Measurements from ENCODE around the gene MIDN.

The MIDN gene

DNA sequence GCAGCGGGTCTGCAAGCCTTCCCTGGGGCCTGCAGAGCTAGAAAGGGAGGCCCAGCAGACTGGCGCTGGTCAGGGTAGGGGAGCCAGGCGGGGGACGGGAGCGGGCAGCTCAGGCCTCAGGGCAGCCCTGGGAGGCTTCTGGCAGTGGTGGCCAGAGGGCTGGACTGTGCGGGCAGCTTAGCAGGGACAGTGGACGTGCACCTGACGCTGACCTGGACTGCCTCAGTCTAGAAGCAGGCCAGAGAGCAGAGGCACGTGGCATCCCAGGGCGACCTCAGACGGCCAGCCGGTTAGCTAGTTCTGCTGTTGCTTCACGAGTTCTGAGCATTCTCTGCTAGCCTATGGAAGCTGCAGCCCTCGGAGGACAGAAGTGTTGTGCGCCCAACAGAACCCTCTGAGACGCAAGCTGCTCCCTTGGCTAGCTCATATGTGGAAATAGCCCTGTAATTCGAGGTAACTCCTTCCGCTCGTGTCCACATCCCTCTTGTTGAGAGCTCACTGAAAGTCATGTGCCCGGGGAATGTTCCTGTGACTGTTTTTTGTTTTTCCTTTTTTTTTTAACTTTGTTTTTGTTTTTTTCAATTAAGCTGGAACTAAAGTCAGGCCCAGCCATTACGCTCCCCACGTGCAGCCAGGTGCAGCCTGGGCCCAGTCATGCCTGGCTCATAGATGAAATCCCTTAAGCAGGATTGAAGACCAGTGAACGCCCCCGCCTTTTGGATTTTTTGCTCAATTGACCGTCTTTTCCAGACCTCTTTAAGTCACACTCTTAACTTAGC lies 25.1 kb downstream of the MIDN start:
- WGBS (ENCODE audit: extremely low coverage, insufficient coverage, insufficient read length) = no CpG with 5 or more reads among the region's 25 CpGs
- no peak overlapping the region for H3K9ac ChIP-seq (ENCODE audit: low read length)

DNA sequence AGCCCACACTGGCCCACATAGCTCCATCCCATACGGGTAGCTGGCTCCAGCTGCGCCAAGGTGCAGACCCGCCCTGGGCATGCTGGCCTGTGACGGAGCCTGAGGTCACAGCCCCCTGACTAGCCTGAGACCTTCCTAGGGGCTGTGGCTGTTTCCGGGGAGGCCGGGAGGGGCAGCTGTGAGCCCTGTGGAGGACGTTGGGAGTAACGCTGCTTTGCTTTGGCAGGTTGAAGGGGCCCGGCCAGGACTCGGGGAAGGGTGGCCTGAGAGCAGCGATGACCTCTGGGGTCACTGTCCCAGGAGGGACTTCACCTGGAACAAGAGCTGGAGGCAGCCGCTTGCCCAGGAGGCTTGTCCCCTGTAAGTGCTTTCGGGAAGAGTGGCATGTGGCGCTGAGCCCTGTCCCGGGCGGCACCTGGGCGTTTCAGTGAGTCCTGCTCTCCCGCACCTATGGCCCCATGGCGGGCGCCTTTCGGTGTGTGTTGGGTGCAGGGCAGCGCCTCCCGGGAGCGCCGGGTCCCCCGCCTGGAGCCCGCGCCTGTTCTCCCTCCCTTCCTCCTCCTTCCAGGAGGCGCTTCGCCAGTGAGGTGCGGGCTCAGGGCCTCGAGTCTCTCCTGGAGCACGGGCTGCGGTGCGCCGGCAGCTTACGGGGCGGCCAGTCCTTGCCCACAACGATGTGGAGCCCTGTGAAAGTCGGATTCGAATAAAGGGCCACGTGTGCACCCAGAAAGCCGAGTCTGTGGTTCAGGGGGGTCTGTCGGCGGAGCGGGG lies 25.9 kb downstream of the MIDN start:
- Histone ChIP-seq H3K79me2 (ENCODE audit: control insufficient read depth, insufficient read depth, low read length, poor library complexity) (peaks cover 22% of the 10 kb centered on the region), H3K4me2 (ENCODE audit: low read length) (peak overlapping the region; percentile 85), H2AFZ (ENCODE audit: insufficient read depth, low read length, poor library complexity) (no peak overlapping the region), H2BK5ac (ENCODE audit: low read depth, low read length, poor library complexity) (no peak overlapping the region), H4K8ac (ENCODE audit: low read depth, low read length) (peak overlapping the region; percentile 16), H4K91ac (ENCODE audit: low read depth, low read length) (peak overlapping the region; percentile 90), H2AK5ac (ENCODE audit: low read length) (no peak overlapping the region), H4K12ac (ENCODE audit: low read depth, low read length) (peak overlapping the region; percentile 92), H3K14ac (ENCODE audit: low read length) (no peak overlapping the region), H3K36me3 (ENCODE audit: control insufficient read depth in 1 of 2, insufficient read depth in 2 of 2, low read length in 2 of 2) (peaks cover 49 to 51% of the 10 kb centered on the region in 2 experiments), H3K23ac (ENCODE audit: low read length) (no peak overlapping the region), H2BK12ac (ENCODE audit: low read length) (no peak overlapping the region), H2BK120ac (ENCODE audit: insufficient read depth, low read length, poor library complexity) (no peak overlapping the region), H3K27ac (ENCODE audit: low read depth, low read length) (peak overlapping the region; percentile 88), H3K9me3 (ENCODE audit: insufficient read depth, low read depth, low read length) (no peaks in the 10 kb centered on the region), H3K27me3 (ENCODE audit: insufficient read depth, low read length) (no peaks in the 10 kb centered on the region), H3K18ac (ENCODE audit: low read length) (no peak overlapping the region), H3K79me1 (ENCODE audit: low read length) (peaks cover 20% of the 10 kb centered on the region), H3K4ac (ENCODE audit: low read depth, low read length) (peak overlapping the region; percentile 23), H3K9ac (ENCODE audit: low read length) (no peak overlapping the region), H3K4me3 (ENCODE audit: low read depth, low read length) (no peak overlapping the region), H3K4me1 (ENCODE audit: control insufficient read depth in 1 of 2, insufficient read depth in 2 of 2, low read length in 2 of 2) (peaks cover 23 to 26% of the 10 kb centered on the region in 2 experiments)
- peak; percentile 75 to 81 for DNase-seq
- no CpG with 5 or more reads among the region's 46 CpGs for WGBS (ENCODE audit: extremely low coverage, insufficient coverage, insufficient read length)

More for the DNA sequence above, 25.1 kb downstream of the MIDN start:
- H3K9me3 ChIP-seq (ENCODE audit: insufficient read depth, low read depth, low read length) = no peaks in the 10 kb centered on the region
- peak; percentile 70 to 77 for DNase-seq
- H3K14ac ChIP-seq (ENCODE audit: low read length) = no peak overlapping the region
- H3K36me3 ChIP-seq (ENCODE audit: control insufficient read depth in 1 of 2, insufficient read depth in 2 of 2, low read length in 2 of 2) = peaks cover 42 to 43% of the 10 kb centered on the region in 2 experiments
- H3K4me2 ChIP-seq (ENCODE audit: low read length) = no peak overlapping the region
- H3K4ac ChIP-seq (ENCODE audit: low read depth, low read length) = no peak overlapping the region
- no peak overlapping the region for H3K27ac ChIP-seq (ENCODE audit: low read depth, low read length)
- H3K4me1 ChIP-seq (ENCODE audit: control insufficient read depth in 1 of 2, insufficient read depth in 2 of 2, low read length in 2 of 2) = peaks cover 27 to 31% of the 10 kb centered on the region in 2 experiments
- peaks cover 22% of the 10 kb centered on the region for H3K79me1 ChIP-seq (ENCODE audit: low read length)
- H2AK5ac ChIP-seq (ENCODE audit: low read length) = no peak overlapping the region
- no peak overlapping the region for H2BK12ac ChIP-seq (ENCODE audit: low read length)
- no peak overlapping the region for H4K8ac ChIP-seq (ENCODE audit: low read depth, low read length)
- H4K91ac ChIP-seq (ENCODE audit: low read depth, low read length) = no peak overlapping the region
- H4K12ac ChIP-seq (ENCODE audit: low read depth, low read length) = no peak overlapping the region
- H3K18ac ChIP-seq (ENCODE audit: low read length) = no peak overlapping the region
- no peak overlapping the region for H2BK5ac ChIP-seq (ENCODE audit: low read depth, low read length, poor library complexity)
- H3K23ac ChIP-seq (ENCODE audit: low read length) = no peak overlapping the region
- H3K27me3 ChIP-seq (ENCODE audit: insufficient read depth, low read length) = no peaks in the 10 kb centered on the region
- H2BK120ac ChIP-seq (ENCODE audit: insufficient read depth, low read length, poor library complexity) = no peak overlapping the region
- no peak overlapping the region for H2AFZ ChIP-seq (ENCODE audit: insufficient read depth, low read length, poor library complexity)
- H3K4me3 ChIP-seq (ENCODE audit: low read depth, low read length) = no peak overlapping the region
- peaks cover 23% of the 10 kb centered on the region for H3K79me2 ChIP-seq (ENCODE audit: control insufficient read depth, insufficient read depth, low read length, poor library complexity)

DNA sequence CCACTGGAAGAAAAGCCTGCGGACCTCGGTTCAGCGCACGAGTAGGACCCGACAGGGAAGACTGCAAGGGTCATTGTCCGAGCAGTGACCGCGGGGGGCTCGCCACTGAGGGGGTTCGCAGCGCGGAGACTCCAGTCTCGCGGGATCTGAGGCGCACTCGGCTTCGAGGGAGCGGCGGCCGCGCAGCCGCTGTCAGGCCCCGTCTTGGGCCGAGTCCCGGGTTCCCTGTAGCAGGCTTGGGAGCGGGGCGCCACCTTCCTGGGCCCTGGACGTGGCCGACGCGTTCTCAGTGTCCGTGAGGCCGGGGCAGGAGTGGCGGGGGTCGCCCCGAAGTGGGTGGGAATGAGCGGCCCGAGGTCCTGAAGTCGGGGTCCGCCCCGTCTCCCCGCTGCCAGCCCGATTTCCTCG lies 26.5 kb downstream of the MIDN start:
- Histone ChIP-seq H2BK5ac (ENCODE audit: low read depth, low read length, poor library complexity) (peak overlapping the region; percentile 74), H2AK5ac (ENCODE audit: low read length) (peak overlapping the region; percentile 81), H3K23ac (ENCODE audit: low read length) (no peak overlapping the region), H2BK12ac (ENCODE audit: low read length) (no peak overlapping the region), H3K4ac (ENCODE audit: low read depth, low read length) (peak overlapping the region; percentile 82), H2BK120ac (ENCODE audit: insufficient read depth, low read length, poor library complexity) (peak overlapping the region; percentile 54), H3K18ac (ENCODE audit: low read length) (peak overlapping the region; percentile 77), H3K4me1 (ENCODE audit: control insufficient read depth in 1 of 2, insufficient read depth in 2 of 2, low read length in 2 of 2) (peaks cover 22 to 26% of the 10 kb centered on the region in 2 experiments), H3K79me1 (ENCODE audit: low read length) (peaks cover 15% of the 10 kb centered on the region), H2AFZ (ENCODE audit: insufficient read depth, low read length, poor library complexity) (peak overlapping the region; percentile 58), H3K4me2 (ENCODE audit: low read length) (peak overlapping the region; percentile 85), H4K8ac (ENCODE audit: low read depth, low read length) (peak overlapping the region; percentile 95), H3K4me3 (ENCODE audit: low read depth, low read length) (peak overlapping the region; percentile 69), H4K12ac (ENCODE audit: low read depth, low read length) (peak overlapping the region; percentile 92), H3K14ac (ENCODE audit: low read length) (peak overlapping the region; percentile 77), H3K36me3 (ENCODE audit: control insufficient read depth in 1 of 2, insufficient read depth in 2 of 2, low read length in 2 of 2) (peaks cover 52 to 53% of the 10 kb centered on the region in 2 experiments), H3K9ac (ENCODE audit: low read length) (peak overlapping the region; percentile 88), H3K9me3 (ENCODE audit: insufficient read depth, low read depth, low read length) (no peaks in the 10 kb centered on the region), H4K91ac (ENCODE audit: low read depth, low read length) (peak overlapping the region; percentile 90), H3K27ac (ENCODE audit: low read depth, low read length) (peak overlapping the region; percentile 88), H3K79me2 (ENCODE audit: control insufficient read depth, insufficient read depth, low read length, poor library complexity) (peaks cover 16% of the 10 kb centered on the region), H3K27me3 (ENCODE audit: insufficient read depth, low read length) (no peaks in the 10 kb centered on the region)
- no CpG with 5 or more reads among the region's 44 CpGs for WGBS (ENCODE audit: extremely low coverage, insufficient coverage, insufficient read length)
- no peak for DNase-seq

DNA sequence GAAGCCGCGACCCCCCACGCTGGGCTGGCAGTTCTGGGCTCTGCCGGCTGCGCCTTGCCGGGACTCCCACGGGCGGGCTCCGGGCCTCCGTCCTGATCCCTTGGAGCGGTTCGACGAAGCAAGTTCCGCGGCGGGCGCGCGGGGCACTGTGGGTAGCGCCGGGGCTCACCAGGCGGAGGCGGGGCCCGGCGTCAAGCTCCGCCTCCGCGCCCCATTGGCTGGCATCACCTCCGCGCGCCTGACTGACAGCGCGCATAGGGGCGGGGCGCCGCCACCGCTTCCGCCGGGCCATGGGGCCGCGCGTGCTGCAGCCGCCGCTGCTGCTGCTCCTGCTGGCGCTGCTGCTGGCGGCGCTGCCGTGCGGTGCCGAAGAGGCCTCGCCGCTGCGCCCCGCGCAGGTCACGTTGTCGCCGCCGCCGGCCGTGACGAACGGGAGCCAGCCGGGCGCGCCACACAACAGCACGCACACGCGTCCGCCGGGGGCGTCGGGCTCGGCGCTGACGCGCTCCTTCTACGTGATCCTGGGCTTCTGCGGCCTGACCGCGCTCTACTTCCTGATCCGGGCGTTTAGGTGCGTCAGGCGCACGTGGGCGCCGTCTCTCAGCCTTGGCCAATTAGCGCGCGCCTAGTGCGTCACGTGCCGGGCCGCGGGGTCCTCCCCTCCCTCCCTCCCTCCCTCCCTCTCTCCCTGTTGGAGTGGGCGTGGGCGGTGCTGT lies 27.0 kb downstream of the MIDN start, which contains the start of gene FAM174C:
TSS of gene FAM174C (plus strand) at position 271 of the 716 bp plus-strand sequence. CDS start at position 291, 20 bp downstream.
- H3K4me1 ChIP-seq (ENCODE audit: control insufficient read depth in 1 of 2, insufficient read depth in 2 of 2, low read length in 2 of 2) = peaks cover 17 to 22% of the 10 kb centered on the region in 2 experiments
- H2AFZ ChIP-seq (ENCODE audit: insufficient read depth, low read length, poor library complexity) = peak within 1 kb of the TSS; percentile 94
- no peak within 1 kb of the TSS for H3K23ac ChIP-seq (ENCODE audit: low read length)
- H3K9ac ChIP-seq (ENCODE audit: low read length) = peak within 1 kb of the TSS; percentile 98
- peak within 1 kb of the TSS; percentile 96 for H2BK120ac ChIP-seq (ENCODE audit: insufficient read depth, low read length, poor library complexity)
- H3K27me3 ChIP-seq (ENCODE audit: insufficient read depth, low read length) = no peaks in the 10 kb centered on the region
- peak within 1 kb of the TSS; percentile 99 for H3K14ac ChIP-seq (ENCODE audit: low read length)
- peak within 1 kb of the TSS; percentile 94 for H4K12ac ChIP-seq (ENCODE audit: low read depth, low read length)
- H3K27ac ChIP-seq (ENCODE audit: low read depth, low read length) = peak within 1 kb of the TSS; percentile 100
- peak within 1 kb of the TSS; percentile 97 for H3K18ac ChIP-seq (ENCODE audit: low read length)
- peak; percentile 97 to 98 for DNase-seq
- peak within 1 kb of the TSS; percentile 99 for H4K91ac ChIP-seq (ENCODE audit: low read depth, low read length)
- peak within 1 kb of the TSS; percentile 10 for H2BK12ac ChIP-seq (ENCODE audit: low read length)
- H3K36me3 ChIP-seq (ENCODE audit: control insufficient read depth in 1 of 2, insufficient read depth in 2 of 2, low read length in 2 of 2) = peaks cover 52 to 53% of the 10 kb centered on the region in 2 experiments
- peak within 1 kb of the TSS; percentile 96 for H2AK5ac ChIP-seq (ENCODE audit: low read length)
- H2BK5ac ChIP-seq (ENCODE audit: low read depth, low read length, poor library complexity) = peak within 1 kb of the TSS; percentile 96
- H3K4ac ChIP-seq (ENCODE audit: low read depth, low read length) = peak within 1 kb of the TSS; percentile 85
- peaks cover 12% of the 10 kb centered on the region for H3K79me2 ChIP-seq (ENCODE audit: control insufficient read depth, insufficient read depth, low read length, poor library complexity)
- H4K8ac ChIP-seq (ENCODE audit: low read depth, low read length) = peak within 1 kb of the TSS; percentile 98
- no peaks in the 10 kb centered on the region for H3K9me3 ChIP-seq (ENCODE audit: insufficient read depth, low read depth, low read length)
- H3K79me1 ChIP-seq (ENCODE audit: low read length) = peaks cover 12% of the 10 kb centered on the region
- H3K4me3 ChIP-seq (ENCODE audit: low read depth, low read length) = peak within 1 kb of the TSS; percentile 96
- WGBS (ENCODE audit: extremely low coverage, insufficient coverage, insufficient read length) = no CpG with 5 or more reads among the region's 98 CpGs
- peak within 1 kb of the TSS; percentile 85 for H3K4me2 ChIP-seq (ENCODE audit: low read length)

Data from trophoblast cell (in vitro differentiated cells and primary cell).